ENCODE data around the gene ETDB.

- TF ChIP-seq YY1 (IDR thresholded peaks at IDR 0.05; ENCODE audit: insufficient read depth, insufficient read length) = no peak
- no peak for TF ChIP-seq SUZ12 (IDR thresholded peaks at IDR 0.05; ENCODE audit: extremely low read depth, insufficient read depth, insufficient read length)
- no peak for TF ChIP-seq ZNF274 (IDR thresholded peaks at IDR 0.05; ENCODE audit: low read depth, low read length)
Observed at GRCh38 chrX:135114392-135114791, 5.9 kb downstream of the ETDB start.

All from NT2/D1 (cell line).